SK-N-MC (cell line): ENCODE measurements around the gene ACTL7A.

ENCODE experiments used
- EZH2 ChIP-seq: fragments of 200-600 bp; sonication (generic); IDR thresholded peaks from one replicate; pipeline ENCODE4 v1.6.1; 2017; ENCODE audit warnings: antibody characterized with exemption
- POLR2AphosphoS5 ChIP-seq: IDR thresholded peaks from 2 replicates; pipeline ENCODE4 v1.6.1; 2012; ENCODE audit warnings: mild to moderate bottlenecking, low read depth, low read length, borderline replicate concordance

GRCh38 chr9:108910402-108910801 lies 48.3 kb downstream of the ACTL7A start:
- TF ChIP-seq POLR2AphosphoS5 (no peak), EZH2 (no peak)
